H1 (cell line): ENCODE measurements around the gene SLC13A2. TPM values are rescaled to one million over a fixed set of nuclear protein-coding genes. Genes with fewer than 3 reads are reported as not detected.

Experiments
- POLR2AphosphoS5 ChIP-seq: IDR thresholded peaks from 2 replicates; pipeline ENCODE4 v1.6.1; 2011; ENCODE audit warnings: low read depth, low read length
- SRF ChIP-seq: IDR thresholded peaks from 2 replicates; pipeline ENCODE4 v1.6.1; 2011; ENCODE audit warnings: mild to moderate bottlenecking, low read depth, low read length, moderate library complexity
- polyA plus RNA-seq, 7 experiments: library from polyadenylated mRNA; depleted of rRNA in 3 of 7; stranded (reverse) in 5 of 7; unstranded in 2 of 7; fragments of >200 nt in 5 of 7; fragments of 200-250 nt in 2 of 7; gene quantifications; 1 replicate in 5 of 7; 2 replicates in 1 of 7; 4 replicates in 1 of 7; pipeline versions ENCODE4 v1.2.1 to v1.2.3, GENCODE V29; 2011 to 2013; ENCODE audit warnings: missing spikeins in 2 of 7, mixed read lengths in 2 of 7
- total RNA-seq: library from RNA; stranded (reverse); fragmentation: NEBNext Ultra II Directional; extraction: Animal tissue kit (Norgen Biotek cat#: 25700); gene quantifications from 2 replicates; pipeline ENCODE4 v1.2.1, GENCODE V29; 2021
- TF ChIP-seq, protein P1 (sequence below): IDR thresholded peaks from 2 replicates; pipeline ENCODE4 v1.6.1; 2011; ENCODE audit warnings: low read depth, mild to moderate bottlenecking, low read length; ENCODE audit not compliant: insufficient read depth

The SLC13A2 gene
- total and polyA plus RNA-seq, 2 of the 8 experiments (the other 6 are each of a cell fraction or from before 2014, with no cell fraction given), result not detected

- TF ChIP-seq POLR2AphosphoS5, result no peak
- TF ChIP-seq, protein P1, sequence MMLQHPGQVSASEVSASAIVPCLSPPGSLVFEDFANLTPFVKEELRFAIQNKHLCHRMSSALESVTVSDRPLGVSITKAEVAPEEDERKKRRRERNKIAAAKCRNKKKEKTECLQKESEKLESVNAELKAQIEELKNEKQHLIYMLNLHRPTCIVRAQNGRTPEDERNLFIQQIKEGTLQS, result no peak
- no peak for TF ChIP-seq SRF
Observed at GRCh38 chr17:28472871-28473497, 460 bp upstream of the SLC13A2 start (continued).
